Measurements from ENCODE around the gene TLR5. TPM values are rescaled to one million over a fixed set of nuclear protein-coding genes. Genes with fewer than 3 reads are reported as not detected.

Gene TLR5
- total RNA-seq, 1 experiment from 2014 or later: 0.21 TPM

DNA sequence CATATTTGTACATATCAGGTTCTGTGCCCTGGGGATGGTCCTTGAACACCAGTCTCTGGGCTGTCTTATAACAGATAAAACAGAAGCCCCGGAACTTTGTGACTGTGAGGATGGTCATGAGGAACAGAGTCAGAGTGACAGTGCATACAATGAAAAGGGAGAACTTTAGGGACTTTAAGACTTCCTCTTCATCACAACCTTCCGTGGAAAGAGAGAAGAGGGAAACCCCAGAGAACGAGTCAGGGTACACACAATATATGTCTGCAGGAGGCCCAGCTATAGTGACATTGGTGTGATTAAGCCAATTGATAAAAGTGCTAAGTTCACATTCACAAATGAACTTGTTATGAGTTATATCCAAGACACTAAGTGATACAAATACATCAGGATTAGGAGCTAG, 32.1 kb downstream of the TLR5 start:
- BruUV-seq (replicated peaks): no TSS peak
- no peaks in the 10 kb centered on the region for H3K36me3 ChIP-seq (ENCODE audit: control insufficient read depth, insufficient read depth, low read length)
- H3K27me3 ChIP-seq (ENCODE audit: control insufficient read depth, insufficient read depth, low read length): peaks cover 22% of the 10 kb centered on the region; the same call in 1 of the 2 replicates
- H3K9me3 ChIP-seq (ENCODE audit: control insufficient read depth, insufficient read depth, low read depth, low read length): no peaks in the 10 kb centered on the region
- no peak overlapping the region for H3K4me3 ChIP-seq (ENCODE audit: low read depth in 2 of 2, low read length in 2 of 2)
- ChIA-PET POLR2A (interaction anchor here (0.6 kb wide), 1 partner anchor 43 kb away, joined by 3 read pairs; no protein-coding TSS in a partner anchor), CTCF (no interaction called here)
- intact Hi-C loops (cut with micrococcal nuclease; ENCODE audit: unreplicated experiment) (no loop called here), in situ Hi-C loops (cut with HindIII; ENCODE audit: low pct_unique_long_range_greater_than_20kb, low sequenced_read_pairs) (no loop called here)
- no peaks in the 10 kb centered on the region for H3K4me1 ChIP-seq (ENCODE audit: control insufficient read depth, insufficient read depth, low read length)
- ATAC-seq (no peak), DNase-seq (ENCODE audit: low read depth, low spot score) (no peak)
- no peak overlapping the region for H3K27ac ChIP-seq (ENCODE audit: low read length)
- TF ChIP-seq, protein P1, sequence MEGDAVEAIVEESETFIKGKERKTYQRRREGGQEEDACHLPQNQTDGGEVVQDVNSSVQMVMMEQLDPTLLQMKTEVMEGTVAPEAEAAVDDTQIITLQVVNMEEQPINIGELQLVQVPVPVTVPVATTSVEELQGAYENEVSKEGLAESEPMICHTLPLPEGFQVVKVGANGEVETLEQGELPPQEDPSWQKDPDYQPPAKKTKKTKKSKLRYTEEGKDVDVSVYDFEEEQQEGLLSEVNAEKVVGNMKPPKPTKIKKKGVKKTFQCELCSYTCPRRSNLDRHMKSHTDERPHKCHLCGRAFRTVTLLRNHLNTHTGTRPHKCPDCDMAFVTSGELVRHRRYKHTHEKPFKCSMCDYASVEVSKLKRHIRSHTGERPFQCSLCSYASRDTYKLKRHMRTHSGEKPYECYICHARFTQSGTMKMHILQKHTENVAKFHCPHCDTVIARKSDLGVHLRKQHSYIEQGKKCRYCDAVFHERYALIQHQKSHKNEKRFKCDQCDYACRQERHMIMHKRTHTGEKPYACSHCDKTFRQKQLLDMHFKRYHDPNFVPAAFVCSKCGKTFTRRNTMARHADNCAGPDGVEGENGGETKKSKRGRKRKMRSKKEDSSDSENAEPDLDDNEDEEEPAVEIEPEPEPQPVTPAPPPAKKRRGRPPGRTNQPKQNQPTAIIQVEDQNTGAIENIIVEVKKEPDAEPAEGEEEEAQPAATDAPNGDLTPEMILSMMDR (IDR thresholded peaks at IDR 0.05): no peak
- TF ChIP-seq SIN3A (IDR thresholded peaks at IDR 0.05; ENCODE audit: borderline replicate concordance, insufficient read depth, low read depth, low read length): no peak
- TF ChIP-seq POLR2AphosphoS5 (IDR thresholded peaks at IDR 0.05; ENCODE audit: low read depth, low read length): no peak
- TF ChIP-seq, protein P2, sequence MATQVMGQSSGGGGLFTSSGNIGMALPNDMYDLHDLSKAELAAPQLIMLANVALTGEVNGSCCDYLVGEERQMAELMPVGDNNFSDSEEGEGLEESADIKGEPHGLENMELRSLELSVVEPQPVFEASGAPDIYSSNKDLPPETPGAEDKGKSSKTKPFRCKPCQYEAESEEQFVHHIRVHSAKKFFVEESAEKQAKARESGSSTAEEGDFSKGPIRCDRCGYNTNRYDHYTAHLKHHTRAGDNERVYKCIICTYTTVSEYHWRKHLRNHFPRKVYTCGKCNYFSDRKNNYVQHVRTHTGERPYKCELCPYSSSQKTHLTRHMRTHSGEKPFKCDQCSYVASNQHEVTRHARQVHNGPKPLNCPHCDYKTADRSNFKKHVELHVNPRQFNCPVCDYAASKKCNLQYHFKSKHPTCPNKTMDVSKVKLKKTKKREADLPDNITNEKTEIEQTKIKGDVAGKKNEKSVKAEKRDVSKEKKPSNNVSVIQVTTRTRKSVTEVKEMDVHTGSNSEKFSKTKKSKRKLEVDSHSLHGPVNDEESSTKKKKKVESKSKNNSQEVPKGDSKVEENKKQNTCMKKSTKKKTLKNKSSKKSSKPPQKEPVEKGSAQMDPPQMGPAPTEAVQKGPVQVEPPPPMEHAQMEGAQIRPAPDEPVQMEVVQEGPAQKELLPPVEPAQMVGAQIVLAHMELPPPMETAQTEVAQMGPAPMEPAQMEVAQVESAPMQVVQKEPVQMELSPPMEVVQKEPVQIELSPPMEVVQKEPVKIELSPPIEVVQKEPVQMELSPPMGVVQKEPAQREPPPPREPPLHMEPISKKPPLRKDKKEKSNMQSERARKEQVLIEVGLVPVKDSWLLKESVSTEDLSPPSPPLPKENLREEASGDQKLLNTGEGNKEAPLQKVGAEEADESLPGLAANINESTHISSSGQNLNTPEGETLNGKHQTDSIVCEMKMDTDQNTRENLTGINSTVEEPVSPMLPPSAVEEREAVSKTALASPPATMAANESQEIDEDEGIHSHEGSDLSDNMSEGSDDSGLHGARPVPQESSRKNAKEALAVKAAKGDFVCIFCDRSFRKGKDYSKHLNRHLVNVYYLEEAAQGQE (IDR thresholded peaks at IDR 0.05; ENCODE audit: insufficient read depth in 1 of 2, low read depth in 2 of 2, low read length in 1 of 2): no peak
- no peak for TF ChIP-seq TCF7L2 (IDR thresholded peaks at IDR 0.05; ENCODE audit: low read depth, low read length)

DNA sequence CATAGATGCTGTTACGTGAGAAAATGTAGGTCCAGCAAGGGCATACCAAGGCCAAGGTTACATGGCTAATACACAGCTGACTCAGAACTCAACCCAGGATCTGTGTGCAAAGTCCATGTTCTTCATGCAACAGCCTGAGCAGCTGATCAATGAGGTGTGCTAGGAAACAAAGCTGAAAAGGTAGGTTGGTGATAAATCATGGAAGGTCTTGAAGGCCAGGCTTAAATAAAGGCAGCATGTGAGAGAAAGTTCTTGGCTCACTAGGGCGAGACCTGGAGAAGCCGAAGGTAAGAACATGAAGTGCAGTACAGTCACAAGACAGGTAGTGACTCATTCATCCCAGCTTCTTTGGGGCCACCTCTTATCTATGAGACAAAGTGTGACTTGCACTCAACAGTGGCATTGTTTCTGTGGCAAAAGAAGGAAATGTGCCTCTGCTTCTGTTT, 33.4 kb downstream of the TLR5 start:
- POLR2A ChIA-PET: no interaction called here
- Histone ChIP-seq H3K36me3 (ENCODE audit: control insufficient read depth, insufficient read depth, low read length) (no peaks in the 10 kb centered on the region), H3K4me1 (ENCODE audit: control insufficient read depth, insufficient read depth, low read length) (no peaks in the 10 kb centered on the region), H3K4me3 (ENCODE audit: low read depth in 2 of 2, low read length in 2 of 2) (no peak overlapping the region), H3K9me3 (ENCODE audit: control insufficient read depth, insufficient read depth, low read depth, low read length) (no peaks in the 10 kb centered on the region), H3K27ac (ENCODE audit: low read length) (no peak overlapping the region), H3K27me3 (ENCODE audit: control insufficient read depth, insufficient read depth, low read length) (peaks cover 22% of the 10 kb centered on the region; the same call in 1 of the 2 replicates)
- DNase-seq (ENCODE audit: low read depth, low spot score): no peak
- ATAC-seq: no peak
- no TSS peak for BruUV-seq (replicated peaks)
- in situ Hi-C loops (cut with HindIII; ENCODE audit: low pct_unique_long_range_greater_than_20kb, low sequenced_read_pairs) (no loop called here), intact Hi-C loops (cut with micrococcal nuclease; ENCODE audit: unreplicated experiment) (no loop called here)
- TF ChIP-seq TCF7L2 (IDR thresholded peaks at IDR 0.05; ENCODE audit: low read depth, low read length): no peak
- TF ChIP-seq POLR2AphosphoS5 (IDR thresholded peaks at IDR 0.05; ENCODE audit: low read depth, low read length): no peak
- TF ChIP-seq SIN3A (IDR thresholded peaks at IDR 0.05; ENCODE audit: borderline replicate concordance, insufficient read depth, low read depth, low read length): no peak
- TF ChIP-seq, protein P1 (IDR thresholded peaks at IDR 0.05): no peak
- TF ChIP-seq, protein P2 (IDR thresholded peaks at IDR 0.05; ENCODE audit: insufficient read depth in 1 of 2, low read depth in 2 of 2, low read length in 1 of 2): no peak
- CTCF ChIA-PET: no interaction called here

Data from Panc1 (cell line).